CD14-positive monocyte (primary cell): ENCODE data around the gene C4orf51. TPM values are rescaled to one million over a fixed set of nuclear protein-coding genes. Genes with fewer than 3 reads are reported as not detected.

Experiments used
- DNase-seq, 3 donors: peaks; one replicate each; pipeline ENCODE4 v3.0.0-alpha.2; 2011 to 2022
- H2AFZ ChIP-seq: 2 replicates; pipeline ENCODE4 v1.6.0; 2012; ENCODE audit warnings: mild to moderate bottlenecking, low read depth, low read length, inconsistent platforms; ENCODE audit not compliant: insufficient read depth, poor library complexity, severe bottlenecking
- H3K27ac ChIP-seq, 2 donors: 1 replicate in 1 of 2; 2 replicates in 1 of 2; pipeline ENCODE4 v1.5.1; 2012 to 2013; ENCODE audit warnings: low read length in 2 of 2, control low read depth in 1 of 2, inconsistent platforms in 1 of 2, low read depth in 1 of 2, mild to moderate bottlenecking in 1 of 2
- H3K27me3 ChIP-seq, 2 donors: one replicate each; pipeline versions ENCODE4 v1.6.0 to v1.6.1; 2011 to 2013; ENCODE audit warnings: low read length in 2 of 2; ENCODE audit not compliant: control insufficient read depth in 2 of 2, insufficient read depth in 2 of 2
- H3K36me3 ChIP-seq, 2 donors: replicated peaks in 1 of 2; 1 replicate in 1 of 2; 2 replicates in 1 of 2; pipeline versions ENCODE4 v1.5.1 to v1.6.1; 2012 to 2013; ENCODE audit warnings: low read length in 2 of 2, control low read depth in 1 of 2, inconsistent platforms in 1 of 2, mild to moderate bottlenecking in 1 of 2; ENCODE audit not compliant: insufficient read depth in 2 of 2, control insufficient read depth in 1 of 2
- H3K4me1 ChIP-seq, 2 donors: 1 replicate in 1 of 2; 2 replicates in 1 of 2; pipeline versions ENCODE4 v1.5.1 to v1.6.1; 2012 to 2013; ENCODE audit warnings: low read length in 2 of 2, control low read depth in 1 of 2, inconsistent platforms in 1 of 2, mild to moderate bottlenecking in 1 of 2, moderate library complexity in 1 of 2; ENCODE audit not compliant: insufficient read depth in 2 of 2, control insufficient read depth in 1 of 2
- H3K4me2 ChIP-seq: replicated peaks from 2 replicates; pipeline ENCODE3; 2012; ENCODE audit warnings: low read length, moderate library complexity, mild to moderate bottlenecking; ENCODE audit not compliant: poor library complexity, severe bottlenecking; ENCODE audit errors: extremely low read depth
- H3K4me3 ChIP-seq, 3 experiments: fragments of 200-600 bp in 1 of 3; sonication (generic) in 1 of 3; replicated peaks in 1 of 3; 1 replicate in 2 of 3; 2 replicates in 1 of 3; pipeline ENCODE4 v1.5.1; 2011 to 2013; ENCODE audit warnings: low read length in 3 of 3, mild to moderate bottlenecking in 3 of 3, control low read depth in 2 of 3, low read depth in 2 of 3, inconsistent platforms in 1 of 3, moderate library complexity in 1 of 3
- H3K79me2 ChIP-seq: 2 replicates; pipeline ENCODE4 v1.6.0; 2012; ENCODE audit warnings: mild to moderate bottlenecking, control low read depth, inconsistent platforms, low read length, moderate library complexity; ENCODE audit not compliant: insufficient read depth
- H3K9ac ChIP-seq: 2 replicates; pipeline ENCODE4 v1.6.0; 2017; ENCODE audit warnings: low read length, mild to moderate bottlenecking; ENCODE audit not compliant: insufficient read depth, poor library complexity, severe bottlenecking
- H3K9me3 ChIP-seq, 2 donors: replicated peaks in 1 of 2; 1 replicate in 1 of 2; 2 replicates in 1 of 2; pipeline versions ENCODE4 v1.5.1 to v1.6.1; 2012 to 2013; ENCODE audit warnings: low read length in 2 of 2, control low read depth in 1 of 2; ENCODE audit not compliant: control insufficient read depth in 1 of 2, insufficient read depth in 1 of 2
- H4K20me1 ChIP-seq: 2 replicates; pipeline ENCODE4 v1.6.0; 2012; ENCODE audit warnings: mild to moderate bottlenecking, low read length, control low read depth, moderate library complexity; ENCODE audit not compliant: insufficient read depth
- H3K27ac Mint-ChIP-seq, 7 donors: one replicate each; pipeline ENCODE4 v1.8.0; 2020; ENCODE audit warnings: mild to moderate bottlenecking in 7 of 7, mixed read lengths in 7 of 7, moderate library complexity in 6 of 7, inconsistent platforms in 2 of 7
- H3K27me3 Mint-ChIP-seq, 3 donors: one replicate each; pipeline ENCODE4 v1.8.0; 2021 to 2022; ENCODE audit warnings: low read depth in 3 of 3, mild to moderate bottlenecking in 3 of 3, mixed read lengths in 3 of 3, moderate library complexity in 3 of 3, inconsistent platforms in 1 of 3
- H3K36me3 Mint-ChIP-seq, 2 donors: one replicate each; pipeline ENCODE4 v1.8.0; 2020; ENCODE audit warnings: mixed read lengths in 2 of 2, inconsistent platforms in 1 of 2, mild to moderate bottlenecking in 1 of 2
- H3K4me1 Mint-ChIP-seq: one replicate; pipeline ENCODE4 v1.8.0; 2020; ENCODE audit warnings: mild to moderate bottlenecking, mixed read lengths
- H3K4me3 Mint-ChIP-seq, 2 donors: one replicate each; pipeline ENCODE4 v1.8.0; 2020; ENCODE audit warnings: mild to moderate bottlenecking in 2 of 2, mixed read lengths in 2 of 2, moderate library complexity in 1 of 2
- H3K9me3 Mint-ChIP-seq, 7 donors: one replicate each; pipeline ENCODE4 v1.8.0; 2020 to 2022; ENCODE audit warnings: mixed read lengths in 7 of 7, mild to moderate bottlenecking in 6 of 7, moderate library complexity in 6 of 7, inconsistent platforms in 2 of 7
- CTCF ChIP-seq: fragments of 200-600 bp; IDR thresholded peaks from one replicate; pipeline ENCODE4 v1.8.0; 2022; ENCODE audit warnings: antibody characterized with exemption, mild to moderate bottlenecking
- WGBS: methylation state at CpG from one replicate; pipeline ENCODE4 v1.1.5; 2013; ENCODE audit warnings: missing lambda C conversion rate; ENCODE audit not compliant: insufficient coverage; 5-methylcytosine and 5-hydroxymethylcytosine counted together
- intact Hi-C, 2 donors: fragments of 100-400 bp; cut with micrococcal nuclease; formaldehyde crosslinking; loops; one replicate each; pipeline versions ENCODE4 v1.15.0 to v1.15.1; 2023
- polyA plus RNA-seq, 3 donors: library from polyadenylated mRNA; depleted of rRNA in 1 of 3; unstranded in 2 of 3; stranded (reverse) in 1 of 3; fragments of 300-500 nt in 2 of 3; fragments of >200 nt in 1 of 3; fragmentation: Illumina TruSeq in 2 of 3; gene quantifications; 1 replicate in 2 of 3; 2 replicates in 1 of 3; pipeline ENCODE4 v1.2.3, GENCODE V29; 2012 to 2021

C4orf51 gene
- polyA plus RNA-seq, 3 donors: not detected

GRCh38 chr4:145656156-145656555, 23.8 kb upstream of the C4orf51 start:
- no peak for DNase-seq
- H3K9me3 Mint-ChIP-seq: peaks cover 5 to 26% (median 8%) of the 10 kb centered on the region in 7 donors
- peaks cover 30 to 65% of the 10 kb centered on the region in 2 donors for H3K36me3 ChIP-seq
- no peak overlapping the region for H3K4me2 ChIP-seq
- no peak overlapping the region for H3K4me3 ChIP-seq
- H3K27me3 ChIP-seq: no peaks in the 10 kb centered on the region
- no peak overlapping the region for H2AFZ ChIP-seq
- no peaks in the 10 kb centered on the region for H3K27me3 Mint-ChIP-seq
- H3K4me3 Mint-ChIP-seq: no peak overlapping the region
- peaks cover 0 to 10% of the 10 kb centered on the region in 2 donors for H3K9me3 ChIP-seq
- H3K27ac ChIP-seq: no peak overlapping the region
- H3K4me1 Mint-ChIP-seq: no peaks in the 10 kb centered on the region
- no peaks in the 10 kb centered on the region for H3K79me2 ChIP-seq
- H3K36me3 Mint-ChIP-seq: peaks cover 49 to 61% of the 10 kb centered on the region in 2 donors
- H4K20me1 ChIP-seq: no peaks in the 10 kb centered on the region
- intact Hi-C loops: no loop called here
- no peak overlapping the region for H3K9ac ChIP-seq
- WGBS: no CpG with 5 or more reads among the region's 1 CpG
- no peaks in the 10 kb centered on the region for H3K4me1 ChIP-seq
- no peak overlapping the region for H3K27ac Mint-ChIP-seq
- TF ChIP-seq CTCF: no peak

DNA sequence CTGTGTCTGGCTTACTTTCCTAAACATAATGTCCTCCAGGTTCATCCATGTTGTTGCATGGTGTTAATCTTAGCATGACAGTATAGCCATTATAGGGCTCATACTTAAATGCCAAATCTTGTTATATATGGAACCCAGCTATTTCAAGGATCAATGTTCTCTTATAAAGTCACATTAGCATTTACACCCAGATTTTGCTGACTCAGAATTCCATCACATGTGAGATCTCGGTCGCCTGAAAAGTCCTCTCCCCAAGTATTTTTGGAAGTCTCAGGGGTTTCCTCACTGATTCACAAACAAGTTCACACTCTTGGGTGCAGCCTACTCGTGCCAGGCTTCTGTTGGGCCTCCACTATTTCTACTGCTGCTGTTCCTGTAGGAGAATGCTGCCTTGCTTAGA, 19.9 kb upstream of the C4orf51 start:
- Histone ChIP-seq H3K9ac (no peak overlapping the region), H3K9me3 (peaks cover 0 to 4% of the 10 kb centered on the region in 2 donors), H3K36me3 (peaks cover 11 to 35% of the 10 kb centered on the region in 2 donors), H3K27ac (no peak overlapping the region), H4K20me1 (no peaks in the 10 kb centered on the region), H2AFZ (no peak overlapping the region), H3K79me2 (no peaks in the 10 kb centered on the region), H3K27me3 (no peaks in the 10 kb centered on the region), H3K4me3 (no peak overlapping the region), H3K4me1 (no peaks in the 10 kb centered on the region), H3K4me2 (no peak overlapping the region)
- Mint-ChIP-seq H3K27me3 (no peaks in the 10 kb centered on the region), H3K27ac (no peak overlapping the region), H3K4me1 (no peaks in the 10 kb centered on the region), H3K4me3 (no peak overlapping the region), H3K36me3 (peaks cover 39 to 42% of the 10 kb centered on the region in 2 donors), H3K9me3 (peaks cover 3 to 16% (median 8%) of the 10 kb centered on the region in 7 donors)
- WGBS: 100% methylated on average over 2 of the region's 3 CpGs
- TF ChIP-seq CTCF: no peak
- intact Hi-C loops: no loop called here
- no peak for DNase-seq
